HFF-Myc (cell line): Measurements from ENCODE around the gene KDM5C.

Experiments
- DNase-seq: peaks from one replicate; pipeline ENCODE4 v3.0.0-alpha.2; 2011; ENCODE audit warnings: low read depth; ENCODE audit errors: extremely low read depth
- H3K4me3 ChIP-seq: replicated peaks from 2 replicates; pipeline ENCODE4 v1.5.1; 2011; ENCODE audit warnings: low read depth, mild to moderate bottlenecking, control low read depth, low read length
- TF ChIP-seq, protein P1 (sequence below): IDR thresholded peaks from 2 replicates; pipeline ENCODE4 v1.5.1; 2012; ENCODE audit warnings: mild to moderate bottlenecking, low read depth, low read length, control low read depth; ENCODE audit errors: missing control alignments

KDM5C gene

GRCh38 chrX:53194308-53194707 lies 30.7 kb downstream of the KDM5C start:
- DNase-seq: no peak
- H3K4me3 ChIP-seq: no peak overlapping the region
- TF ChIP-seq, protein P1, sequence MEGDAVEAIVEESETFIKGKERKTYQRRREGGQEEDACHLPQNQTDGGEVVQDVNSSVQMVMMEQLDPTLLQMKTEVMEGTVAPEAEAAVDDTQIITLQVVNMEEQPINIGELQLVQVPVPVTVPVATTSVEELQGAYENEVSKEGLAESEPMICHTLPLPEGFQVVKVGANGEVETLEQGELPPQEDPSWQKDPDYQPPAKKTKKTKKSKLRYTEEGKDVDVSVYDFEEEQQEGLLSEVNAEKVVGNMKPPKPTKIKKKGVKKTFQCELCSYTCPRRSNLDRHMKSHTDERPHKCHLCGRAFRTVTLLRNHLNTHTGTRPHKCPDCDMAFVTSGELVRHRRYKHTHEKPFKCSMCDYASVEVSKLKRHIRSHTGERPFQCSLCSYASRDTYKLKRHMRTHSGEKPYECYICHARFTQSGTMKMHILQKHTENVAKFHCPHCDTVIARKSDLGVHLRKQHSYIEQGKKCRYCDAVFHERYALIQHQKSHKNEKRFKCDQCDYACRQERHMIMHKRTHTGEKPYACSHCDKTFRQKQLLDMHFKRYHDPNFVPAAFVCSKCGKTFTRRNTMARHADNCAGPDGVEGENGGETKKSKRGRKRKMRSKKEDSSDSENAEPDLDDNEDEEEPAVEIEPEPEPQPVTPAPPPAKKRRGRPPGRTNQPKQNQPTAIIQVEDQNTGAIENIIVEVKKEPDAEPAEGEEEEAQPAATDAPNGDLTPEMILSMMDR: no peak

GRCh38 chrX:53193093-53193492 lies 31.9 kb downstream of the KDM5C start:
- DNase-seq: no peak
- no peak overlapping the region for H3K4me3 ChIP-seq
- TF ChIP-seq, protein P1: no peak

- no peak overlapping the region for H3K4me3 ChIP-seq
- DNase-seq: no peak
- TF ChIP-seq, protein P1: peak; percentile 19
Observed at GRCh38 chrX:53190363-53190960, 34.5 kb downstream of the KDM5C start.

DNA sequence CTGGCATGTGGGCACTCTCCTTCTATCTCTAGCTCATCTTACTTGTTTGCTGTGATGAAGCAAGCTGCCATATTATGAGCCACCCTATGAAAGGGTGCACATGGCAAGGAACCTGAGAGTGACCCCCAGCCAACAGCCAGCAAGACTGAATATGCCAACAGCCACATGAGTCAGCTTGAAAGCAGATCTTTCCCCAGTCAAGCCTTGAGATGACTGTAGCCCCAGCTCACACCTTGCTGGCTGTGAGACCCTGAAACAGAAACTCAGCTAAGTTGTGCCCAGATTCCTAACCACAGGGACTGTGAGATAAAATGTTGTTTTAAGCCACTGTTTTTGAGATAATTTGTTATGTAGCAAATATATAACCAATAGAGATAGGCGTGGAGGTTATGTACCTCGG lies 36.2 kb downstream of the KDM5C start:
- DNase-seq: no peak
- no peak overlapping the region for H3K4me3 ChIP-seq
- TF ChIP-seq, protein P1: no peak

GRCh38 chrX:53186351-53186750 lies 38.7 kb downstream of the KDM5C start:
- no peak overlapping the region for H3K4me3 ChIP-seq
- TF ChIP-seq, protein P1: no peak
- no peak for DNase-seq

GRCh38 chrX:53184836-53185235 lies 40.2 kb downstream of the KDM5C start:
- TF ChIP-seq, protein P1: no peak
- DNase-seq: no peak
- H3K4me3 ChIP-seq: no peak overlapping the region

GRCh38 chrX:53171356-53171755 lies 53.7 kb downstream of the KDM5C start:
- TF ChIP-seq, protein P1: no peak
- H3K4me3 ChIP-seq: no peak overlapping the region
- DNase-seq: no peak
